ENCODE measurements around the gene DBF4B.
A peak's percentile ranks its signal among the peaks of the same experiment; 100 is the strongest.
"Not testable (repeated sequence)": the region's sequence is repeated elsewhere in the genome, so short reads cannot be mapped to it uniquely, and the experiment has no call there.

The DBF4B gene
- long read RNA-seq, donor 1, partial matches to known transcripts: 0 of 4 reads
- long read RNA-seq, donor 1, other reads (novel, unspliced or antisense): 0 of 4 reads
- long read RNA-seq, donor 2: 0 reads
- long read RNA-seq, donor 3, partial matches to known transcripts: 0 of 1 reads
- long read RNA-seq, donor 3, other reads (novel, unspliced or antisense): 0 of 1 reads
- long read RNA-seq, donor 4, partial matches to known transcripts: 0 of 1 reads
- long read RNA-seq, donor 4, other reads (novel, unspliced or antisense): 0 of 1 reads
- long read RNA-seq, donor 5, partial matches to known transcripts: 0 of 1 reads
- long read RNA-seq, donor 5, other reads (novel, unspliced or antisense): 0 of 1 reads
- long read RNA-seq, donor 6, partial matches to known transcripts: 0 of 1 reads
- long read RNA-seq, donor 6, other reads (novel, unspliced or antisense): 0 of 1 reads
- long read RNA-seq, donor 7: 0 reads
- long read RNA-seq, donor 8, partial matches to known transcripts: 19 of 30 reads
- long read RNA-seq, donor 8, other reads (novel, unspliced or antisense): 8 of 30 reads

DNA sequence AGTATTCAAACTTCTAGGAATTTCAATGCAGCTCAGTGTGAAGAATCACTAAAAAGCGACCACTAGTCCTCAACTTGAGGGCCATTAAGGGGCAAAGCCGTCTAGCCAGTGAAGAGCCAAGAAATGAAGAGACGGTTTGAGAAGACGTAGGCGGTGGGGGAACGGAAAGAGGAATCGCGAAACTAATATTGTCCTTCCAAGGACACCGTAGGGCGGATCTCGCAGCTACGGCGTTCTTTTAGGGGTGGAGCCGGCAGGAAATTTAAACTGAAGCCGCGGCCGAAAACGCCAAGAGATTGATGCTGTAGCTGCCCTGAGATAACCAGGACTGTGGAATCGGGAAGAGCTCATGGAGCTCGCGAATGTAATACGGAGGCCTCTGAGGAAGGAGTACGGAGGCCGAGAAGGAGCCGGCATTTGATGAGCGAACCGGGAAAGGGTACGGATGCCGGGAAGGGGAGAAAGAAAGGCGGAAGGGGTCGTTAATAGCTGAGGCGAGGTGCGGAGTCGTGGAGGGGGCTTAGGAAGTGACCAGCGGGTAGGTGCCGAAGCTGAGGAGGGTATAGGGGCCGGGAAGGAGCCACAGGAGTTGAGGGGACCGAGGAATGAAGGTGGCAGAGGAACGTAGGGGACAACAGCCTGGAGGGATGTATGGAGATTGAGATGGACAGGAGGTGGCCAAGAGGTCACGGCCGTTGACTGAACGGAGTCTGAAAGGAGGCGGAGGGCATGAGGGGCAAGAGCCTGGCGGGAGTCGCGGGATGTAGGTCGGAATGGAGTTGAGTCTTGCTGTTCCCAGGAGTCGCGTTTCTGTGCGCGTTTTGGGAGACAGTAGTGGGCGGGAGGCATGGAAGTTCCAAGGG is at the start of gene DBF4B:
Gene DBF4B, plus strand, starts transcription at position 265 of the 863 bp plus-strand sequence. Its CDS starts 156 bp downstream, at position 421.
- peak; percentile 82 for DNase-seq

- no peak for DNase-seq
Measured at GRCh38 chr17:44661835-44662234, 46.6 kb upstream of the DBF4B start.

GRCh38 chr17:44663095-44663494 is 45.4 kb upstream of the DBF4B start:
- no peak for DNase-seq

GRCh38 chr17:44664867-44665266 is 43.6 kb upstream of the DBF4B start:
- no peak for DNase-seq

DNA sequence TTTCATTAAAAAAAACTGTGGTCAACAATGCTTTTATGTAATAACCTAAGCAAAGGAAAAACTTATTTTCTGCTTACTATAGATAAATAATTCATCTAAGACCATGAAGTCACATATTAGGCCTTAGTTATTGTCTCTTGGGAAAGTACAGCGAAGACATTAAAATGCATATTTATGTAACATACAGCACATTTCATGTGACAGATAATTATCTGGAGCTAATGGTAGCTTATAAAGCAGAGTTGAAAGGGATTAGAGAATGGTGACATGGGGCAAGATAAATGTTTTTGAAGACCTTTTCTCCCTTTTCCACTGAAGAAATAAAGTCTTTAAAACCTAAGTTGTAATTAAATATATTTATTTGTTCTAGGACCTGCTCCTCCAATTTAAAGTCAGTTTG is 42.5 kb upstream of the DBF4B start:
- no peak for DNase-seq

DNA sequence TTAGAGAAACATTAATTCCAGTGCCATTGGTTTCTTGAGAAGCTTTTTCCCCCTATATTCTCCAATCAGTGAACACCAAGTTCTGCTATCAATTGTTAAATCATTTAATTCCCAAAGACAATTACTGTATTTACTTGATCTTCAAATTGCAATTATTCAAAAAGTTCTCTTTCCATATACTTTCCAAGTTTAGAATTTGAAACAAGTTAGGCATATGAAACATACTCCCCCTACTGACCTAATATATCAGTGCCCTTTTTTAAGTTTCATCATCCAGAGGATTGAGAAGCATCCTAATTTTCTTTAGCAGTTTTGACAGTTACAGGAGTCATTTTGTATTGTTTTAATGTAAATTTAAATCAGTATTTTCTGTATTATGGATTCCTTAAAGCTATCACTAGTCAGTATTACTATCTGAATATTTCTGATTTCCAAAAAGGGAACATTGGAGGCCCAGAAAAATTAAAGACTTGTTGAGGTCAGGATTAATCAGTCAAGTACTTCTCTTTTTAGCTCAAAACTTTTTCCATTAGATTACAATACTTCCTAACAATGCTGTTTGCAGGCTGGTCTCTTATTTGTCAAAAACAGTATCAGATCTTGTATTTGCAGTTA is 35.9 kb upstream of the DBF4B start:
- DNase-seq: no peak

DNA sequence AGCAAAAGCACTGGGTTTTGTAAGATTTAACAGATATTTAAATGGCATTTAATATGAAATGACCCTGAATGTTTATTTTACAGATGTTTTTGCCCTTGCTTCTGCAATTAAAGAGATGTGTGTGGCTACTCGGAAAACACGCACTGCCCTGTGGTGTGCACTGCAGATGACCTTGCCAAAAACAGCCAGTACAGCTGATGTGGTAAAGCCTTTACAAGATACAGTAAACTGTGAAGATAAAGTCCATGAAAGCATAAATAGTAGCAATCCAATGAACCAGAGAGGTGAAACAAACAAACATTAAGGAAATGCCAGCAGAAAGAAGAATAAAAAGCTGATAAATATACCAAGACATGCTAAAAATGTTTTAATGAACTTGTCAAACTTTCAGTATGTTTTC is 34.6 kb upstream of the DBF4B start:
- DNase-seq: no peak

DNA sequence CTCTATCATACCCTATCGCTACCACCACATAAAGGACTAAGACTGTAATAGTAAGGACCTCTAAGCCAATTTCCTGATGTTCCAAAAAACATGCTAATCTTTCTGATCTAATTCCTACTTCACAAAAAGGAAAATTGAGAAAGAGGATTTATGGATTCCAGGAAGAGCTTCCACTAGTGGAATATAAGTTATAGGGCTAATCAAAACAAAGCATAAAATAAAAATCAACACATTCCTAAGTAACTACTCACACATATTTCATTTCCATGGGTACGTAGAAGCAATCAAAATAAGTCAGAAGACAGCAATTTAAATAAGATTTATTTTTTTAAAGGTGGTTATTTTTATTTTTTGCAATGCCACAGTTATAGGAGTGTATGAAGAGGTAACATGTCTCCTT is 31.3 kb upstream of the DBF4B start:
- no peak for DNase-seq

DNA sequence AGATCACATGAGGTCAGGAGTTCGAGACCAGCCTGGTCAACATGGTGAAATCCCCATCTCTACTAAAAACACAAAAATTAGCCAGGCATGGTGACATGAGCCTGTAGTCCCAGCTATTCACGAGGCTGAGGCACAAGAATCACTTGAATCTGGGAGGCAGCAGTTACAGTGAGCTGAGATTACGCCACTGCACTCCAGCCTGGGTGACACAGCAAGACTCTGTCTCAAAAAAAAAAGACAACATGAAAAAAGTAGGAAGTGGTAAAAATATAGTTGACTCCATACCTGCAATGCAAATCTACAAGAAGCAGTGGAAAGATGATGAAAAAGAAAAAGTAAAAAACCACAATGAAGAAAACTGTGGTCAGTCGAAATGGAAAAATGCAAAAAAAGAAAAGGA is 25.2 kb upstream of the DBF4B start:
- not testable (repeated sequence) for DNase-seq

DNA sequence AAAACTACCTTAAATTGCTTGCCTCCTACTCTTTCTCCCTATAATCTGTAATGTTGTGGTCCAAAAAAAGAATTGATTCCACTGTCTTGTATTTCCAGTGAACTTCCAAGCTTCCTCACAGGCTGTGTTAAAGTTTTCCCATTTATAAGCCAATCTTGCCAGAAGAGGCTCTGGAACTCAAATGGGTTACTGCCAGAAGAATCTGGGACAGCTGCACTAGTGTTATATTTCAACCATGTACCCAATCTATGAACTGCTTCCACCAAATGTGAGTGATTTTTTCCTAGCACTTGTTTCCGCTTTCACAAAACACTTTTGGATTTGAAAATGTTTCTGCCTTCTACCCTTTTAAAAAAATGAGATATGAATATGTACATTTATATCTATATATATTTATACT is 20.7 kb upstream of the DBF4B start:
- DNase-seq: no peak

- DNase-seq: no peak
Measured at GRCh38 chr17:44688200-44688599, 20.3 kb upstream of the DBF4B start.

DNA sequence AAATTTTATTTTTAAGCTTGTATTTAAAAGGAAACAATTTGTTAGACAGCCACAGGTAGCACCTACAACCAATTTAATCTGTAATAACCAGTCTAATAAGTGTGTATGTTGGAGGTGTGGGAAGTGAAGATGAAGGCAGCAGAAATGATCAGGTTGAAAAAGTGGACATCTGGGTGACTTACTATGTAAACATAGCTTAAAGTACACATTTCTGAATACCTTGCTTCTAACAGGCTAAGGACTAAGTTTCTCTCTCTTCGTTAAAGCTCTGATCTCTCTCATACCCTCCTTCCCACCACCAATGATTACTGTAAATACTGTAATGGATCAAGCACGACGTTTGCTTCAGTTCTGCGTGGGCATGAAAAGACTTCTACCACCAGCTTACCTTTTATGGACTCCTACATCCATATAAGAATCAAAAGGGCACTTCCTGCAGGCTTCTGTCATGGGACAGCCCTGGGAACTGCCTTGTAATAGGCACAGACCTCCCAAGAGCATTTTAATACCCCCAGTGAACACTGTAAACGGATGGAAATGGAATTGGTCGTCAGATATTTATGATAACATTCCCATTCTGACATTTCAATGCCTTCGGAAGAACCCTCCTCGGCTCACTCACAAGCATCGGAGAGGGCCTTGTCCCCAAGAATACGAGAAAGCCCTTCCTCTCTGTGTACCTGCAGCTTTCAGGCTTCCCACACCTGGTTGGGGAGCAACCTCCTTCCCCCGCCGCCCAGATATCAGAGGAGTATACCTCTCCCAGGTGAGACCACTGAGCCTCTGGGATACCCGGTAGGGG is 19.6 kb upstream of the DBF4B start:
- no peak for DNase-seq

- DNase-seq: peak; percentile 93
Measured at GRCh38 chr17:44689477-44690217, 18.8 kb upstream of the DBF4B start, which contains the start of gene CCDC43. Gene CCDC43, minus strand, starts transcription at chr17:44689776. Its CDS starts 23 bp downstream, at chr17:44689753.

DNA sequence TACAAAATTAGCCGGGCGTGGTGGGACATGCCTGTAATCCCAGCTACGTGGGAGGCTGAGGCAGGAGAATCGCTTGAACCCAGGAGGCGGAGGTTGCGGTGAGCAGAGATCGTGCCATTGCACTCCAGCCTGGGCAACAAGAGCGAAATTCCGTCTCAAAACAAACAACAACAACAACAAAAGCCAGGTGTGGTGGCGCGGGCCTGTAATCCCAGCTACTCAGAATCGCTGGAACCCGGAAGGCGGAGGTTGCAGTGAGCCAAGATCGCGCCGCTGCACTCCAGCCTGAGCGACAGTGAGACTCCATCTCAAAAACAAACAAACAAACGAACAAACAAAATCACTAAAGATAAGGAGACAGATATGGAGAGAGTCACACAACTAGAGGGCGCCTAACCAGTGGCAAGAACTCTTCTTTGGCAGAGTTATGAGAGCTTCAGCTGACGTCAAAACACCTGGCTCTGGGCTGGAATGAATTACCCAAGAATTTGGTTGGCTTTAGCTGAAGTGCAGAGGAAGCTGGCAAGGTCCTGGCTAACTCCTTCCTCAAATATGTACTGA is 17.6 kb upstream of the DBF4B start:
- not testable (repeated sequence) for DNase-seq

DNA sequence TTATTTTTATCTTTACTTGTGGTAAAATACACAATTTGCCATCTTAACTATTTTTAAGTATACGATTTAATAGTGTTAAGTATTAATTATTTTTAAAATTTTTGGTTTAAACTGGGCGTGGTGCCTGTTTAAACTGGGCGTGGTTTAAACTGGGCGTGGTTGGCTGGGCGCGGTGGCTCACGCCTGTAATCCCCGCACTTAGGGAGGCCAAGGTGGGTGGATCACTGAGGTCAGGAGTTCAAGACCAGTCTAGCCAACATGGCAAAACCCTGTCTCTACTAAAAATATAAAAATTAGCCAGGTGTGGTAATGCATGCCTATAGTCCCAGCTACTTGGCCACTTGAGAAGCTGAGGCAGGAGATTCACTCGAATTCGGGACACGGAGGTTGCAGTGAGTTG is 14.9 kb upstream of the DBF4B start:
- no peak for DNase-seq

DNA sequence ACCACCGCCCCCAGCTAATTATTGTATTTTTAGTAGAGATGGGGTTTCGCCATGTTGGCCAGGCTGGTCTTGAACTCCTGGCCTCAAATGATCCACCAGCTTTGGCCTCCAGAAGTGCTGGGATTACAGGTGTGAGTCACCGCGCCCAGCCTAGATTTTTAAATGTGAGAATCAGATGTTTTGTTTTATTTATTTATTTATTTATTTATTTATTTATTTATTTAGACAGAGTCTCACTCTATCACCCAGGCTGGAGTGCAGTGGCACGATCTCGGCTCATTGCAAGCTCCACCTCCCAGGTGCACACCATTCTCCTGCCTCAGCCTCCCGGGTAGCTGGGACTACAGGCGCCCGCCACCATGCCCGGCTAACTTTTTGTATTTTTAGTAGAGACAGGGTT is 8.2 kb upstream of the DBF4B start:
- DNase-seq: not testable (repeated sequence)

GRCh38 chr17:44707755-44708400 is 587 bp upstream of the DBF4B start:
- no peak for DNase-seq

GRCh38 chr17:44719444-44719843 is 11.0 kb downstream of the DBF4B start:
- DNase-seq: no peak

GRCh38 chr17:44722254-44722653 is 13.8 kb downstream of the DBF4B start:
- DNase-seq: no peak

DNA sequence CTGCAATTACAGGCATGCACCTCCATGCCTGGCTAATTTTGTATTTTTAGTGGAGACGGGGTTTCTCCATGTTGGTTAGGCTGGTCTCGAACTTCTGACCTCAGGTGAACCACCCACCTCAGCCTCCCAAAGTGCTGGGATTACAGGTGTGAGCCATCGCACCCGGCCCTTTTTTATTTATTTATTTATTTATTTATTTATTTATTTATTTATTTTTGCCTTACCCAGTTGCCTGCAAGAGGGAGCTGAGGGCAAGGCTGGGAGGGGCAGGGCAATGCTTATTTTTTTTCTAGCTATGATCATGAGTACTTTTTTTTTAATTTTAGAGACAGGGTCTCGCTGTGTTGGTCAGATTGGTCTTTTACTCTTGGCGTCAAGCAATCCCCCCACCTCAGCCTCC is 17.7 kb downstream of the DBF4B start:
- DNase-seq: not testable (repeated sequence)
